HUES64 (cell line): ENCODE measurements around the gene ARHGAP22.
"Not testable (repeated sequence)": the region's sequence is repeated elsewhere in the genome, so short reads cannot be mapped to it uniquely, and the experiment has no call there.

Experiments
- H3K27ac ChIP-seq: 2 replicates; pipeline ENCODE4 v1.7.0; 2013; ENCODE audit warnings: low read depth, low read length, inconsistent platforms
- H3K27me3 ChIP-seq: 2 replicates; pipeline ENCODE4 v1.6.1; 2013; ENCODE audit warnings: mild to moderate bottlenecking, low read length; ENCODE audit not compliant: insufficient read depth
- H3K36me3 ChIP-seq: 2 replicates; pipeline ENCODE4 v1.6.1; 2013; ENCODE audit warnings: mild to moderate bottlenecking, low read length; ENCODE audit not compliant: insufficient read depth
- H3K4me1 ChIP-seq: 2 replicates; pipeline ENCODE4 v1.6.1; 2013; ENCODE audit warnings: mild to moderate bottlenecking, low read length, moderate library complexity; ENCODE audit not compliant: insufficient read depth
- H3K4me3 ChIP-seq: 2 replicates; pipeline ENCODE4 v1.5.1; 2013; ENCODE audit warnings: mild to moderate bottlenecking, low read length, moderate library complexity
- H3K9ac ChIP-seq: 2 replicates; pipeline ENCODE4 v1.6.1; 2013; ENCODE audit warnings: mild to moderate bottlenecking, low read depth, low read length
- H3K9me3 ChIP-seq: 2 replicates; pipeline ENCODE4 v1.6.1; 2013; ENCODE audit warnings: low read depth, low read length; ENCODE audit not compliant: insufficient read depth
- WGBS: fragments of 150-250, 120-280 bp; methylation state at CpG from one replicate; pipeline ENCODE4 v1.1.7; 2013; ENCODE audit warnings: missing lambda C conversion rate; 5-methylcytosine and 5-hydroxymethylcytosine counted together

ARHGAP22 gene

GRCh38 chr10:48428896-48429295 is 176.0 kb downstream of the ARHGAP22 start:
- Histone ChIP-seq H3K27me3 (no peaks in the 10 kb centered on the region), H3K36me3 (peaks cover 53% of the 10 kb centered on the region), H3K9me3 (no peaks in the 10 kb centered on the region), H3K9ac (no peak overlapping the region), H3K4me3 (no peak overlapping the region), H3K4me1 (no peaks in the 10 kb centered on the region), H3K27ac (no peak overlapping the region)
- WGBS = 98% methylated on average over 3 of the region's 3 CpGs

GRCh38 chr10:48423884-48424283 is 181.0 kb downstream of the ARHGAP22 start:
- H3K4me3 ChIP-seq = no peak overlapping the region
- no peak overlapping the region for H3K27ac ChIP-seq
- WGBS = 96% methylated on average over 4 of the region's 4 CpGs

GRCh38 chr10:48421862-48422261 is 183.0 kb downstream of the ARHGAP22 start:
- H3K36me3 ChIP-seq = peaks cover 13% of the 10 kb centered on the region
- 100% methylated on average over 1 of the region's 2 CpGs for WGBS
- not testable (repeated sequence) for H3K9me3 ChIP-seq, H3K4me1 ChIP-seq, H3K4me3 ChIP-seq, H3K9ac ChIP-seq, H3K27me3 ChIP-seq, H3K27ac ChIP-seq

More at GRCh38 chr10:48423884-48424283, 181.0 kb downstream of the ARHGAP22 start:
- no peaks in the 10 kb centered on the region for H3K4me1 ChIP-seq
- no peaks in the 10 kb centered on the region for H3K9me3 ChIP-seq
- no peak overlapping the region for H3K9ac ChIP-seq
- H3K27me3 ChIP-seq = no peaks in the 10 kb centered on the region
- peaks cover 25% of the 10 kb centered on the region for H3K36me3 ChIP-seq

GRCh38 chr10:48419714-48420113 is 185.2 kb downstream of the ARHGAP22 start:
- H3K4me3 ChIP-seq = no peak overlapping the region
- no peaks in the 10 kb centered on the region for H3K9me3 ChIP-seq

GRCh38 chr10:48418189-48418788 is 186.6 kb downstream of the ARHGAP22 start:
- H3K27ac ChIP-seq = no peak overlapping the region
- H3K4me1 ChIP-seq = no peaks in the 10 kb centered on the region
- WGBS = 85% methylated on average over 4 of the region's 5 CpGs
- H3K27me3 ChIP-seq = no peaks in the 10 kb centered on the region
- H3K9ac ChIP-seq = no peak overlapping the region
- H3K36me3 ChIP-seq = 0 out of 2 replicates have a peak, but pooled peaks cover 3% of the 10 kb centered on the region
- H3K4me3 ChIP-seq = no peak overlapping the region
- no peaks in the 10 kb centered on the region for H3K9me3 ChIP-seq

More at GRCh38 chr10:48419714-48420113, 185.2 kb downstream of the ARHGAP22 start:
- no peaks in the 10 kb centered on the region for H3K27me3 ChIP-seq
- H3K4me1 ChIP-seq = no peaks in the 10 kb centered on the region
- 0 out of 2 replicates have a peak, but pooled peaks cover 3% of the 10 kb centered on the region for H3K36me3 ChIP-seq
- H3K9ac ChIP-seq = no peak overlapping the region
- WGBS = 100% methylated on average over 3 of the region's 4 CpGs
- no peak overlapping the region for H3K27ac ChIP-seq

- H3K4me1 ChIP-seq = no peaks in the 10 kb centered on the region
- H3K9me3 ChIP-seq = no peaks in the 10 kb centered on the region; the same call in 1 of the 2 replicates
- no peak overlapping the region for H3K9ac ChIP-seq
- 93% methylated on average over 1 of the region's 1 CpG for WGBS
- no peaks in the 10 kb centered on the region for H3K27me3 ChIP-seq
- H3K36me3 ChIP-seq = peaks cover 12% of the 10 kb centered on the region
- H3K27ac ChIP-seq = no peak overlapping the region
- H3K4me3 ChIP-seq = no peak overlapping the region
Measured at GRCh38 chr10:48417374-48417773, 187.5 kb downstream of the ARHGAP22 start.

- WGBS = 87% methylated on average over 2 of the region's 2 CpGs
- peaks cover 6% of the 10 kb centered on the region; the same call in 1 of the 2 replicates for H3K9me3 ChIP-seq
- H3K4me3 ChIP-seq = no peak overlapping the region
- no peak overlapping the region for H3K9ac ChIP-seq
- no peaks in the 10 kb centered on the region for H3K27me3 ChIP-seq
- H3K4me1 ChIP-seq = no peaks in the 10 kb centered on the region
- H3K36me3 ChIP-seq = peaks cover 15% of the 10 kb centered on the region
- no peak overlapping the region for H3K27ac ChIP-seq
Measured at GRCh38 chr10:48416584-48417232, 188.2 kb downstream of the ARHGAP22 start.

GRCh38 chr10:48414778-48415177 is 190.1 kb downstream of the ARHGAP22 start:
- H3K36me3 ChIP-seq = peaks cover 34% of the 10 kb centered on the region
- no peak overlapping the region for H3K4me3 ChIP-seq
- no peak overlapping the region for H3K9ac ChIP-seq
- no CpG with 5 or more reads among the region's 1 CpG for WGBS
- H3K4me1 ChIP-seq = no peaks in the 10 kb centered on the region
- peaks cover 6% of the 10 kb centered on the region; the same call in 1 of the 2 replicates for H3K9me3 ChIP-seq
- H3K27me3 ChIP-seq = no peaks in the 10 kb centered on the region
- no peak overlapping the region for H3K27ac ChIP-seq

- H3K27ac ChIP-seq = no peak overlapping the region
- peaks cover 35% of the 10 kb centered on the region for H3K36me3 ChIP-seq
- H3K4me1 ChIP-seq = no peaks in the 10 kb centered on the region
- peaks cover 6% of the 10 kb centered on the region; the same call in 1 of the 2 replicates for H3K9me3 ChIP-seq
- no peak overlapping the region for H3K4me3 ChIP-seq
- H3K27me3 ChIP-seq = no peaks in the 10 kb centered on the region
- 83% methylated on average over 1 of the region's 1 CpG for WGBS
- no peak overlapping the region for H3K9ac ChIP-seq
Measured at GRCh38 chr10:48414160-48414559, 190.7 kb downstream of the ARHGAP22 start.

GRCh38 chr10:48412933-48413332 is 191.9 kb downstream of the ARHGAP22 start:
- Histone ChIP-seq H3K36me3 (peaks cover 32% of the 10 kb centered on the region), H3K4me3 (no peak overlapping the region), H3K27me3 (no peaks in the 10 kb centered on the region), H3K27ac (no peak overlapping the region), H3K9ac (no peak overlapping the region), H3K9me3 (peaks cover 6% of the 10 kb centered on the region; the same call in 1 of the 2 replicates), H3K4me1 (no peaks in the 10 kb centered on the region)
- WGBS = 90% methylated on average over 2 of the region's 4 CpGs

- Histone ChIP-seq H3K4me3 (no peak overlapping the region), H3K4me1 (no peaks in the 10 kb centered on the region), H3K27ac (no peak overlapping the region), H3K27me3 (no peaks in the 10 kb centered on the region), H3K9ac (no peak overlapping the region), H3K36me3 (peaks cover 32% of the 10 kb centered on the region), H3K9me3 (peaks cover 6% of the 10 kb centered on the region; the same call in 1 of the 2 replicates)
- WGBS = 97% methylated on average over 3 of the region's 3 CpGs
Measured at GRCh38 chr10:48412081-48412480, 192.8 kb downstream of the ARHGAP22 start.
